Activated naive CD4-positive, alpha-beta T cell treated with anti-CD3 and anti-CD28 coated beads for 36 hours (primary cell): ENCODE results near the gene LGR5. TPM values are rescaled to one million over a fixed set of nuclear protein-coding genes. Genes with fewer than 3 reads are reported as not detected.

ENCODE experiments used
- CTCF ChIA-PET: fragments of 350-600 bp; sonication (Branson Sonifier 250); formaldehyde crosslinking; loops from one replicate; lab custom pipeline; 2021; ENCODE audit warnings: antibody characterized with exemption; lab: Charles Lee
- DNase-seq: peaks from one replicate; pipeline ENCODE4 v3.0.0-alpha.2; 2020
- H3K27ac Mint-ChIP-seq: one replicate; pipeline ENCODE4 v1.8.0; 2021; ENCODE audit warnings: mild to moderate bottlenecking, mixed read lengths
- H3K27me3 Mint-ChIP-seq: one replicate; pipeline ENCODE4 v1.8.0; 2021; ENCODE audit warnings: low read depth, mixed read lengths
- H3K36me3 Mint-ChIP-seq: one replicate; pipeline ENCODE4 v1.8.0; 2021; ENCODE audit warnings: low read depth, mixed read lengths
- H3K4me1 Mint-ChIP-seq: one replicate; pipeline ENCODE4 v1.8.0; 2021; ENCODE audit warnings: low read depth, mixed read lengths
- H3K4me3 Mint-ChIP-seq: one replicate; pipeline ENCODE4 v1.8.0; 2021; ENCODE audit warnings: mild to moderate bottlenecking, moderate library complexity, mixed read lengths
- H3K9me3 Mint-ChIP-seq: one replicate; pipeline ENCODE4 v1.8.0; 2021; ENCODE audit warnings: mixed read lengths
- intact Hi-C: fragments of 100-400 bp; cut with micrococcal nuclease; formaldehyde crosslinking; loops from one replicate; pipeline ENCODE4 v1.15.1; 2023
- total RNA-seq, 2 experiments: library from RNA; stranded (reverse); gene quantifications; one replicate each; pipeline ENCODE4 v1.2.3, GENCODE V29; 2021

LGR5 gene
- total RNA-seq, 2 experiments from 2014 or later, result not detected

DNA sequence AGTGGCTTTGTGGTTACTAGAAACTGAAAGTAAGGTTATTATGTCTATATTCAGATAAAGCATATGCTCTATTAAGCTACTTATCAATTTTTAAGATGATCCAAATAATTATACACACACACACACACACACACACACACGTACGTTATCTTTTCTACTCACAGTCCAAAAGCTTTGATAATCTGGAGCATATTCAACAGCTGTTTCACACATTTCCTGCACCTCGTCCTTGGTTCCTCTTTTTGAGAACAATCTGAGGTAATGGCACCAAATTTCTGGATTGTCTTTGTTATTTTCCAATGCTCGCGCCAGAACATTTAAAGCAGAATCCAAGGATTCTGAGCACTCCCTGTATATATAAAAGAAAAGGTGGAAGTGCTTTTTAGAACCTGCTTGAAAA, 186.5 kb downstream of the LGR5 start:
- Mint-ChIP-seq H3K36me3 (peaks cover 46% of the 10 kb centered on the region), H3K4me1 (peaks cover 24% of the 10 kb centered on the region), H3K27me3 (no peaks in the 10 kb centered on the region), H3K27ac (no peak overlapping the region), H3K9me3 (no peaks in the 10 kb centered on the region), H3K4me3 (no peak overlapping the region)
- CTCF ChIA-PET, result interaction anchor here (1.0 to 3.5 kb wide), 4 partner anchors 11 to 214 kb away, joined by 3 to 33 read pairs (median 3); no protein-coding TSS in a partner anchor
- intact Hi-C loops, result no loop called here
- no peak for DNase-seq

DNA sequence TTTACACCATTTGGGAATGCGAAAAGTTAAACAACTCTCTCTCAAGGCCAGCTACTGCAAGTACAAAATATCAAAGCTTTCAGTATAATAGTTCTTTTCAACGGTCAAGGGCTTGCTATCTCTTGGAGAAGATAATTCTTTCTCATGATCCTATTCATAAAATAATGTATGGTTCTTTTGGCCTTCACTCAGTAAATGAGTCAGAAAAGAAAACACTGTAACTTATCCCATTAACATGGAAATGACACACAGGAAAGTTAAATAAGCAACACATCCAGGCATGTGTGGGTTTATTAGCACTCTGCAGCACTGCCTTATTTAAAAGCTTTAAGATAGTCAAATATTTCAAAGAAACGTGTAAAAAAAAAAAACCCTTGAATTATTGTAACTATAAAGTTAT, 187.2 kb downstream of the LGR5 start:
- H3K36me3 Mint-ChIP-seq, result peaks cover 40% of the 10 kb centered on the region
- H3K4me3 Mint-ChIP-seq, result no peak overlapping the region

DNA sequence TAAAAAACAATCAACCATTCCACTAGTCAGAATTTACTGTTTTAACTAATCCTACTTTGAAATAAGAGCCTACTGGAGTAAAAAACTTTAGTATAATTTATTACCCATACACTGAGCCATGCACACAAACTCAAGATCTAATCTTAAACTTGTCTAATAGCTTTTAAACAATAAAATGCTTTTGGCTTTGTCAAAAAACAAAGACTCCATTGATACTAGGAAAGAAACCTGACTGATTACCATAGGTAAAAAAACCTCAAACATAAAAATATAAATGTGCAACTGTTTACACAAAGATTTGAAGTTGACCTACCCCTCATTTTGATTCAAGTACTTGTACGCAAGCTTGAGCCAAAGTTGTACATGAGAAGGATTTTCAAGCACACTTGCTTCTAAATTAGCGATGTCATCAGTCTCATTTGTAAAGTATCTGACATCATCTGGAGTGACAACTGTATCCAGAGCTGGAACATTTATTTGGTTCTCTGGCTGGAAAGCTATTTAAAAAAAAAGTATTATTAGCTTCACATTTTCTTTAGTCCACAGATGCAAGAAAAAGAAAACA, 187.9 kb downstream of the LGR5 start:
- no peaks in the 10 kb centered on the region for H3K9me3 Mint-ChIP-seq
- no peaks in the 10 kb centered on the region for H3K27me3 Mint-ChIP-seq
- H3K4me1 Mint-ChIP-seq, result peaks cover 20% of the 10 kb centered on the region
- no peak for DNase-seq
- H3K4me3 Mint-ChIP-seq, result no peak overlapping the region
- H3K36me3 Mint-ChIP-seq, result peaks cover 38% of the 10 kb centered on the region
- CTCF ChIA-PET, result interaction anchor here (0.7 to 3.5 kb wide), 3 partner anchors 10 to 120 kb away, joined by 4 to 33 read pairs (median 4); no protein-coding TSS in a partner anchor
- intact Hi-C loops, result no loop called here
- no peak overlapping the region for H3K27ac Mint-ChIP-seq

More for the DNA sequence above, 187.2 kb downstream of the LGR5 start:
- Mint-ChIP-seq H3K9me3 (no peaks in the 10 kb centered on the region), H3K4me1 (peaks cover 23% of the 10 kb centered on the region), H3K27ac (no peak overlapping the region), H3K27me3 (no peaks in the 10 kb centered on the region)
- CTCF ChIA-PET, result interaction anchor here (0.7 to 3.5 kb wide), 5 partner anchors 11 to 214 kb away, joined by 3 to 33 read pairs (median 4); no protein-coding TSS in a partner anchor
- intact Hi-C loops, result no loop called here
- no peak for DNase-seq

Other genes with a start within 250 kb of the LGR5 start
- 10 to 100 TPM; 56.9 to 62.6 TPM for gene ZFC3H1, start 224.1 kb downstream of the LGR5 start, total RNA-seq
- 1 to 10 TPM; 8.3 to 9.4 TPM for gene THAP2, start 224.5 kb downstream of the LGR5 start, total RNA-seq
- gene TMEM19, start 246.3 kb downstream of the LGR5 start, total RNA-seq, result 10 to 100 TPM; 10.9 to 11.1 TPM